NOMO-1 (cell line): Measurements from ENCODE around the gene MILR1.
"Not testable (repeated sequence)": the region's sequence is repeated elsewhere in the genome, so short reads cannot be mapped to it uniquely, and the experiment has no call there.

Experiments
- DNase-seq, 2 experiments: peaks; one replicate each; lab custom pipeline; 2025; ENCODE audit not compliant: unreplicated experiment in 2 of 2; lab: John Stamatoyannopoulos, UW

MILR1 gene

DNA sequence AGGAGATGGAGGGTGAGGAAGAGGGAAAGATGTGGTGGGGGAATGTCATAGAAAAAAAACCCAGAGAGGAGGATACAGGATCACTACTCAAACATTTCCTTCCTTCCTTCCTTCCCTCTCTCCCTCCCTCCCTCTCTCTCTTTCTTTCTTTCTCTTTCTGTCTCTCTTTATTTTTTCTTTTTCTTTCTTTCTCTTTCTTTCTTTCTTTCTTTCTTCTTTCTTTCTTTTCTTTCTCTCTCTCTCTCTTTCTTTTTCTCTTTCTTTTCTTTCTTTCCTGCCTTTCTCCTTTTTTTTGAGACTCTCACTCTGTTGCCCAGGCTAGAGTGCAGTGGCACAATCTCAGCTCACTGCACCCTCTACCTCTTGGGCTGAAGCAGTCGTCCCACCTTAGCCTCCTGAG is 17.9 kb downstream of the MILR1 start:
- not testable (repeated sequence) for DNase-seq

- no peak for DNase-seq
Observed at GRCh38 chr17:64470625-64471024, 21.7 kb downstream of the MILR1 start.

GRCh38 chr17:64471440-64471839 is 22.5 kb downstream of the MILR1 start:
- DNase-seq = no peak

GRCh38 chr17:64472564-64472963 is 23.6 kb downstream of the MILR1 start:
- DNase-seq = no peak

DNA sequence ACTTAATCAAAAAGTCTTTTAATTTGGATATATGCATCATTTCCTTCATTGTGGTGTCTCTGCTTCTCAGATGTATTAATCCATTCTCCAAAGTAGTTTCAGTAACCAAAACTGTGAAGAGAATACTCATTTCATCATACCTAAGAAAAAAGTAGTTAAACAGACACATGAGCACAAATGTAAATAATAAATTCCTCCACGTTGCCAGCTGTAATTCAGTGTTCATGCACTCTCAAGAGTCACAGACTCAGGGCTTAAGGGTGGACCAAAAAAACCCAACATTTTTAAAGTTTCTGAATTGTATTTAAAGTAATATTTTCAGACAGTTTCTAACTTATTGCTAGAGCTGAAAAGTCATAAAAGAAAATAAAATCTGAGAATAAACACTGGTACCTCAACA is 28.9 kb downstream of the MILR1 start:
- peak in 1 of 2 experiments; percentile 19 for DNase-seq

- DNase-seq = no peak
Observed at GRCh38 chr17:64480951-64481350, 32.0 kb downstream of the MILR1 start.

- no peak for DNase-seq
Observed at GRCh38 chr17:64484380-64484779, 35.5 kb downstream of the MILR1 start.

- no peak for DNase-seq
Observed at GRCh38 chr17:64488301-64488700, 39.4 kb downstream of the MILR1 start.

DNA sequence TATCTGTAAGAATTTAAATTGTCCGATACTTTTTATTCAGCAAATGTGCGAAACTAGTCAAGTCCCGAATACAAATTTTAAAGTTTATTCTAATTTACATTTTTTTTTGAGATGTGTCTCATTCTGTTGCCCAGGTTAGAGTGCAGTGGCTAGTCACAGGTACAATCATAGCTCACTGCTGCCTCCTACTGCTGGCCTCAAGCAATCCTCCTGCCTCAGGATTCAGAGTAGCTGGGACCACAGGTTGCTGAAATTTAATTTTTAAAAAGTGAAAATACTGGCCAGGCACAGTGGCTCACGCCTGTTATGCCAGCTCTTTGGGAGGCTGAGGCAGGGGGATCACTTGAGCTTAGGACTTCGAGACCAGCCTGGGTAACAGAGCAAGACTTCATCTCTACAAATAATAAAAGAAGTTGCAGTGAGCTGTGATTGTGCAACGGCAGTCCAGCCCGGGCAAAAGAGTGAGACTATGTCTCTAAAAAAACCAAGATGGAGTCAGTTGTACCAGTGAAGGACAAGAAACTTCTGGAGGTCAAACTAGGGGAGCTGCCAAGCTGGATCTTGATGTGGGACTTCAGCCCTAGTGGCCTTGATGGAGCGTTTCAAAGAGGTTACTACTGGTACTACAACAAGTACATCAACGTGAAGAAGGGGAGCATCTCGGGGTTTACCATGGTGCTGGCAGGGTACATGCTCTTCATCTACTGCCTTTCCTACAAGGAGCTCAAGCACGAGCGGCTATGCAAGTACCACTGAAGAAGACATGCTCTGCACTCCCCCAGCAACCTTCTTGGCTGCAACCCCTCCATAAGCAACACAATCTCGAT is 42.3 kb downstream of the MILR1 start:
- DNase-seq = peak; percentile 51 to 56

DNA sequence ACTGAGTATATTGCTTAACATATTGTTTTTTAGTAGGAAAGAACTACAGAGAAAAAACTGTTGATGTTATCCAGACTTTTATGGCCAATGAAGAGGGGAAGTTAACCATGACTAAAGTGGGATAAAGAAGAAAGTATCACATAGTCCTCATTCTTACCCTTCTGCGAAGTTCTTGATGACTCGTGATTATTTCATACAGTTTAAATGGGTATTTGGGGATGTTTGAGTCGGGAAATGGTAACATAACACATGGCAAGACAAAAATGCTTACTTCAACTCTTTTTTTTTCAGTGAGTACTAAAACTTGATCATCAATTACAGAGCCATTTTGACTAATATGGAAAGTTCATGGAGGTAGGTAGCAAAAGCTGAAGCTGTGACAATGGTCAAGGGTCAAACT is 43.1 kb downstream of the MILR1 start:
- DNase-seq = no peak

DNA sequence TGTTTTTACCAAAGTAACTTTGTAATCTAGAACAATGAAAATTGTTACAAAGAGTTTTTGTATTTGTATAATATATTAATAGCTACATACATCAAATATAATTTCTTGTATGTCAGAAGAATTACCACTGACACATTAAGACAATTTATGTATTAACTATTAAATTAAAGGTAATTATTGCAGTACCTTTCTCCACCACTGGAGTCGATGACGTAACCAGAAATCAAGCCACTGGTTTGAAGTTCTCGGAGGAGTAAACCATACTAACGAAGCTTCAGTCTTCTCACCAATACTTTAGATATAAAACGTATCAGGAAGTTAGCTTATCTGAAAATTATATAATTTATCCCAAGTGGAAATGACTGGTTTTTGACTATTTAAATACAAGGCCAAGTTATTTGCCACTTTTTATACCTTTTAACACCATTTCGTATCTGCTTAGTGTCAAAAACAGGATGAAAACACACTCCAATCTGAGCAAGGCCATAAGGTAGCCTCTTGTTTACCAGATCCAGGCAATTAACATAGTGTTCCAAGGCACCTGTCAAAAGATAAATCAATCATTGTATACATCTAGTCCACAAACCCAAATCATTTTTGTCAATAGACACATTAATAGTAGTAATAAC is 43.7 kb downstream of the MILR1 start:
- no peak for DNase-seq

DNA sequence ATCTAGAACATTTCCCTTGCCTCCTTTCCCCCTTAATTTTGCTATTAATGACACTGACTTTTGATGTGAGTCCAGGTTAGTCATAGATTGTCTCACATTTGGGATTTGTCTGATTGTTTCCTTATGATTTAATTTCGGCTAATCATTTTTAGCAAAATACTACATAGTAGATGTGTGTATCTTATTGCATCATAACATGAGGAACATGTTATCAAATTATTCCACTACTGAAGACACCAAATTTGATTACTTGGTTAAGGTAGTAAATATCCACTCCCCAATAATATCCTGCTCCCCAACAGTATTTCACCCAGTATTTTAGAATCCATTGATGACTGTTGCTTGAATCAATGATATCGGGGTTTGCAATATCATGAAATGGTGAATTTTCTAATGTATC is 45.2 kb downstream of the MILR1 start:
- no peak for DNase-seq

DNA sequence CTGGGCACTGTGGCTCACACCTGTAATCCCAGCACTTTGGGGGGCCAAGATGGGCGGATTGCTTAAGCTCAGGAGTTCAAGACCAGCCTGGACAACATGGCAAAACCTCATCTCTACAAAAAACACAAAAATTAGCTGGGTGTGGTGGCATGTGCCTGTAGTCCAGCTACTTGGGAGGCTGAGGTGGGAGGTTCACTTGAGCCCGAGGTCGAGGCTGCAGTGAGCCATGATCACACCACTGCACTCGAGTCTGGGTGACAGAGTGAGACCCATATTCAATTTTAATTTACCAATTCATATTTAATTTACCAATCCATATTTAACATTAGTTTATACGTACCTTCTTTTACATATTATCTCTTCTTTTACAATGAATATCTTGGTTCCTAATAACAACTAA is 46.4 kb downstream of the MILR1 start:
- DNase-seq = not testable (repeated sequence)

GRCh38 chr17:64496348-64496785 is 47.5 kb downstream of the MILR1 start:
- DNase-seq = no peak

- DNase-seq = peak; percentile 79 to 97
Observed at GRCh38 chr17:64496786-64497564, 48.1 kb downstream of the MILR1 start, which contains the start of gene POLG2. TSS of gene POLG2 (minus strand) at chr17:64497054. CDS start at chr17:64496968, 86 bp downstream.

DNA sequence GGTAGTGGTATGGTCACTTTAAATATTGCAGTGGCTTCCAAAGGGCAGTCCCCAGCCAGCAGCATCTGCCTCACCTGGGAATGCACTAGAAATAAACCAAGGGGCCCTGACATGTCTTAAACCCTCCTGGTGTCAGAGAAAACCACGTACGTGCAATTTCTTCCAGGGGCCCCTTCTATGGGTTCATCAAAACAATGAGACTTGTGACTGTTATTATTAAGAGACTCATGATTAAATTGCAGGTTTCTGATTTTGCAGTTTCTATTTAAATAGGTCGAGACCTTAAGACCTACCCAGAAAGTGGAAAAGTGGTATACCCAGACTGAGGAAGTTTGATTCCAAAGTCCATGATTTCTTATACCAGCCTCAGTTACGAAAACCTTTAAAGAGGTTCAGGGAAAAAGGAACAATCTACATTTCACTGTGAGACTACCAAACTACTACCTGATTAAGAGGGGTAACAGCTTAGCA is 48.7 kb downstream of the MILR1 start:
- peak in 1 of 2 experiments; percentile 45 for DNase-seq

- no peak for DNase-seq
Observed at GRCh38 chr17:64498308-64499203, 49.6 kb downstream of the MILR1 start.

DNA sequence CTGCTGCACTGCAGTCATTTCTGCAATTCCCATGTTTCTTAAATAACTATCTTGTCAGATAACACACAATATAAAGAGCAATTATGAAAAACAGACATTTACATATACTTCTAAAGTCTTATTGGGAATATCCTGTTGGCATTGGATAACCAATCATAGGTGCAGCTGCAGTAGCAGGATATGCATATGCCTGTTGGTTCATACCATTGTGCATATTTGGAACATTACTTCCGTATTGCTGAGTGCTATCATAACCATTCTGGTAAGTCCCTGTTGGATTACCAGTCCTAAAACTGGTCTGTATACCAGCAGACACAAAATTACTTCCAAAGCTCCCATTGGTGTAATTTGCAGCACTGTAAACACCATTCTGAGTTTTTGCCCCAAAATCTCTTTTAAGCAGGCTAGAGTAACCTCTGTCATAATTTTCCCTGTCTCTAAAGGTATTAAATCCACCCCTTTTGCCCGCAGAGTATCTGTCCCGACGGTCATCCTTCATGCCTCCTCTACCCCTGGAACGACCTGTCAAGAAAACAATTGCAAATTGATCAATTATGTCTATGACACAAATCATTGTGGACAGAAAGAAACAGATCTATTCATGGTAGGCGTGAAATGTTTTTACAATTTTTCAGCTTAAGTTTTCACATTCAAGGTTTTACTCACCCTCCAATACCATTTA is 51.0 kb downstream of the MILR1 start:
- DNase-seq = no peak

GRCh38 chr17:64500487-64500859 is 51.6 kb downstream of the MILR1 start:
- DNase-seq = no peak
